WTC11 (cell line): Measurements from ENCODE around the gene RANBP10. TPM values are rescaled to one million over a fixed set of nuclear protein-coding genes. Genes with fewer than 3 reads are reported as not detected.

Experiments used
- ATAC-seq: fragments of 200-7000 bp; cut with Tn5 transposase; 2 replicates; pipeline ENCODE4 v1.10.0; 2021; ENCODE audit warnings: mild to moderate bottlenecking, moderate library complexity
- CTCF ChIA-PET: fragments of 300-600 bp; sonication (Branson Sonifier 250); formaldehyde crosslinking; loops from one replicate; lab custom pipeline; 2021; ENCODE audit warnings: antibody characterized with exemption; lab: Charles Lee
- POLR2A ChIA-PET: fragments of 350-600 bp; sonication (Branson Sonifier 250); formaldehyde crosslinking; loops from one replicate; lab custom pipeline; 2021; ENCODE audit warnings: antibody characterized with exemption; lab: Charles Lee
- DNase-seq: peaks from one replicate; pipeline ENCODE4 v3.0.0; 2021; ENCODE audit warnings: low spot score
- H3K27ac Mint-ChIP-seq: 2 replicates; pipeline ENCODE4 v1.8.0; 2021; ENCODE audit warnings: mixed read lengths
- H3K27me3 Mint-ChIP-seq: 2 replicates; pipeline ENCODE4 v1.8.0; 2021; ENCODE audit warnings: low read depth, mild to moderate bottlenecking, moderate library complexity, mixed read lengths
- H3K36me3 Mint-ChIP-seq: 2 replicates; pipeline ENCODE4 v1.8.0; 2021; ENCODE audit warnings: mixed read lengths
- H3K4me1 Mint-ChIP-seq: 2 replicates; pipeline ENCODE4 v1.8.0; 2022; ENCODE audit warnings: mixed read lengths
- H3K4me3 Mint-ChIP-seq: 2 replicates; pipeline ENCODE4 v1.8.0; 2021; ENCODE audit warnings: mild to moderate bottlenecking, moderate library complexity, mixed read lengths
- H3K9me3 Mint-ChIP-seq: 2 replicates; pipeline ENCODE4 v1.8.0; 2021; ENCODE audit warnings: mixed read lengths
- ELF4 ChIP-seq: sonication (generic); formaldehyde crosslinking; IDR thresholded peaks from 2 replicates; pipeline ENCODE4 v1.8.1; 2022; ENCODE audit warnings: low read depth, mild to moderate bottlenecking, moderate library complexity, missing genetic modification reagents
- EMX1 ChIP-seq: fragments of 250-450 bp; sonication (Bioruptor Pico); IDR thresholded peaks from 2 replicates; pipeline ENCODE4 v1.8.0; 2021; ENCODE audit warnings: mild to moderate bottlenecking
- ETV6 ChIP-seq: sonication (generic); formaldehyde crosslinking; IDR thresholded peaks from 2 replicates; pipeline ENCODE4 v1.8.1; 2022; ENCODE audit warnings: mild to moderate bottlenecking, missing genetic modification reagents
- FOXK1 ChIP-seq: sonication (generic); formaldehyde crosslinking; IDR thresholded peaks from 2 replicates; pipeline ENCODE4 v1.8.0; 2022; ENCODE audit warnings: mild to moderate bottlenecking, moderate library complexity, missing genetic modification reagents
- GTF2I ChIP-seq: fragments of 250-450 bp; sonication (Bioruptor Pico); conservative IDR thresholded peaks from 2 replicates; pipeline ENCODE4 v1.4.0; 2021; ENCODE audit warnings: mild to moderate bottlenecking
- HMGA2 ChIP-seq: fragments of 250-450 bp; sonication (Bioruptor Pico); IDR thresholded peaks from 2 replicates; pipeline ENCODE4 v1.4.0; 2021; ENCODE audit warnings: mild to moderate bottlenecking, moderate library complexity
- JUN ChIP-seq: sonication (generic); formaldehyde crosslinking; IDR thresholded peaks from 2 replicates; pipeline ENCODE4 v1.8.0; 2023; ENCODE audit warnings: mild to moderate bottlenecking, missing genetic modification reagents
- NR3C1 ChIP-seq: sonication (generic); formaldehyde crosslinking; conservative IDR thresholded peaks from 2 replicates; pipeline ENCODE4 v1.8.1; 2023; ENCODE audit warnings: low read depth, mild to moderate bottlenecking, missing genetic modification reagents
- PRRX2 ChIP-seq: fragments of 250-450 bp; sonication (Bioruptor Pico); IDR thresholded peaks from 2 replicates; pipeline ENCODE4 v1.8.0; 2021; ENCODE audit warnings: mild to moderate bottlenecking
- SMAD3 ChIP-seq: sonication (generic); formaldehyde crosslinking; IDR thresholded peaks from 2 replicates; pipeline ENCODE4 v1.8.0; 2022; ENCODE audit warnings: missing genetic modification reagents, mild to moderate bottlenecking, borderline replicate concordance
- TEAD1 ChIP-seq: sonication (generic); formaldehyde crosslinking; IDR thresholded peaks from 2 replicates; pipeline ENCODE4 v1.8.0; 2022; ENCODE audit warnings: mild to moderate bottlenecking, missing genetic modification reagents
- total RNA-seq: library from RNA; stranded (reverse); gene quantifications from 3 replicates; pipeline ENCODE4 v1.2.3, GENCODE V29; 2021
- TF ChIP-seq, protein P1 (sequence below): sonication (generic); formaldehyde crosslinking; conservative IDR thresholded peaks from 2 replicates; pipeline ENCODE4 v1.8.1; 2023; ENCODE audit warnings: mild to moderate bottlenecking, low read depth, missing genetic modification reagents, moderate library complexity
- TF ChIP-seq, protein P2 (sequence below): sonication (generic); formaldehyde crosslinking; IDR thresholded peaks from 2 replicates; pipeline ENCODE4 v1.8.1; 2022; ENCODE audit warnings: missing genetic modification reagents, borderline replicate concordance
- TF ChIP-seq, protein P3 (sequence below): fragments of 250-450 bp; sonication (Bioruptor Pico); IDR thresholded peaks from 2 replicates; pipeline ENCODE4 v1.9.0; 2021; ENCODE audit warnings: moderate library complexity, mild to moderate bottlenecking, inconsistent platforms, borderline replicate concordance
- TF ChIP-seq, protein P4 (sequence below): sonication (generic); formaldehyde crosslinking; IDR thresholded peaks from 2 replicates; pipeline ENCODE4 v1.8.0; 2023; ENCODE audit warnings: missing genetic modification reagents, mild to moderate bottlenecking, borderline replicate concordance
- TF ChIP-seq, protein P5 (sequence below): sonication (generic); formaldehyde crosslinking; IDR thresholded peaks from 2 replicates; pipeline ENCODE4 v1.8.1; 2023; ENCODE audit warnings: mild to moderate bottlenecking, missing genetic modification reagents, borderline replicate concordance
- TF ChIP-seq, protein P6 (sequence below): sonication (generic); formaldehyde crosslinking; conservative IDR thresholded peaks from 2 replicates; pipeline ENCODE4 v1.8.1; 2022; ENCODE audit warnings: mild to moderate bottlenecking, missing genetic modification reagents
- TF ChIP-seq, protein P7 (sequence below): fragments of 250-450 bp; sonication (Bioruptor Pico); IDR thresholded peaks from 2 replicates; pipeline ENCODE4 v1.8.0; 2021; ENCODE audit warnings: mild to moderate bottlenecking

The RANBP10 gene
- total RNA-seq, 1 experiment from 2014 or later, result 14.0 TPM

DNA sequence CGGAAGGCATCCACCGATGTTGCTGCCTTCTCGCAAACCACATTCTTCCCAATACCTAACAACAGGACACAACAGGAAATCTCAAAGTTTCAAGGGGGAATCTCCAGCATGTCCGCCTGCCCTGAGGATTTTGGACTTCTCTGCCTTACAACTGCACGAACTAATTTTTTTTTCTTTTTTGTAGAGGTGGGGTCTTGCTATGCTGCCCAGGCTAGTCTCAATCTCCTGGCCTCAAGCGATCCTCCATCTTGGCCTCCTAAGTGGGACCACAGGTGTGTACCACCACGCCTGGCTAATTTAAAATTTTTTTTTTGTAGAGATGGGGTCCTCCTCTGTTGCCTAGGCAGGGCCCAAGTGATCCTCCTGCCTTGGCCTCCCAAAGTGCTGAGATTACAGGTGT lies 130.4 kb downstream of the RANBP10 start:
- TF ChIP-seq ETV6 (CRISPR knock-in tag) (no peak), HMGA2 (CRISPR knock-in tag) (no peak), TEAD1 (no peak), GTF2I (CRISPR knock-in tag) (no peak), EMX1 (CRISPR knock-in tag) (no peak), FOXK1 (CRISPR knock-in tag) (no peak), JUN (CRISPR knock-in tag) (no peak), SMAD3 (CRISPR knock-in tag) (no peak), ELF4 (CRISPR knock-in tag) (no peak), NR3C1 (no peak), PRRX2 (CRISPR knock-in tag) (no peak)
- TF ChIP-seq, protein P1, sequence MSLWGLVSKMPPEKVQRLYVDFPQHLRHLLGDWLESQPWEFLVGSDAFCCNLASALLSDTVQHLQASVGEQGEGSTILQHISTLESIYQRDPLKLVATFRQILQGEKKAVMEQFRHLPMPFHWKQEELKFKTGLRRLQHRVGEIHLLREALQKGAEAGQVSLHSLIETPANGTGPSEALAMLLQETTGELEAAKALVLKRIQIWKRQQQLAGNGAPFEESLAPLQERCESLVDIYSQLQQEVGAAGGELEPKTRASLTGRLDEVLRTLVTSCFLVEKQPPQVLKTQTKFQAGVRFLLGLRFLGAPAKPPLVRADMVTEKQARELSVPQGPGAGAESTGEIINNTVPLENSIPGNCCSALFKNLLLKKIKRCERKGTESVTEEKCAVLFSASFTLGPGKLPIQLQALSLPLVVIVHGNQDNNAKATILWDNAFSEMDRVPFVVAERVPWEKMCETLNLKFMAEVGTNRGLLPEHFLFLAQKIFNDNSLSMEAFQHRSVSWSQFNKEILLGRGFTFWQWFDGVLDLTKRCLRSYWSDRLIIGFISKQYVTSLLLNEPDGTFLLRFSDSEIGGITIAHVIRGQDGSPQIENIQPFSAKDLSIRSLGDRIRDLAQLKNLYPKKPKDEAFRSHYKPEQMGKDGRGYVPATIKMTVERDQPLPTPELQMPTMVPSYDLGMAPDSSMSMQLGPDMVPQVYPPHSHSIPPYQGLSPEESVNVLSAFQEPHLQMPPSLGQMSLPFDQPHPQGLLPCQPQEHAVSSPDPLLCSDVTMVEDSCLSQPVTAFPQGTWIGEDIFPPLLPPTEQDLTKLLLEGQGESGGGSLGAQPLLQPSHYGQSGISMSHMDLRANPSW (CRISPR knock-in tag), result no peak
- TF ChIP-seq, protein P2, sequence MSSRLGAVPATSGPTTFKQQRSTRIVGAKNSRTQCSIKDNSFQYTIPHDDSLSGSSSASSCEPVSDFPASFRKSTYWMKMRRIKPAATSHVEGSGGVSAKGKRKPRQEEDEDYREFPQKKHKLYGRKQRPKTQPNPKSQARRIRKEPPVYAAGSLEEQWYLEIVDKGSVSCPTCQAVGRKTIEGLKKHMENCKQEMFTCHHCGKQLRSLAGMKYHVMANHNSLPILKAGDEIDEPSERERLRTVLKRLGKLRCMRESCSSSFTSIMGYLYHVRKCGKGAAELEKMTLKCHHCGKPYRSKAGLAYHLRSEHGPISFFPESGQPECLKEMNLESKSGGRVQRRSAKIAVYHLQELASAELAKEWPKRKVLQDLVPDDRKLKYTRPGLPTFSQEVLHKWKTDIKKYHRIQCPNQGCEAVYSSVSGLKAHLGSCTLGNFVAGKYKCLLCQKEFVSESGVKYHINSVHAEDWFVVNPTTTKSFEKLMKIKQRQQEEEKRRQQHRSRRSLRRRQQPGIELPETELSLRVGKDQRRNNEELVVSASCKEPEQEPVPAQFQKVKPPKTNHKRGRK (CRISPR knock-in tag), result no peak
- TF ChIP-seq, protein P3, sequence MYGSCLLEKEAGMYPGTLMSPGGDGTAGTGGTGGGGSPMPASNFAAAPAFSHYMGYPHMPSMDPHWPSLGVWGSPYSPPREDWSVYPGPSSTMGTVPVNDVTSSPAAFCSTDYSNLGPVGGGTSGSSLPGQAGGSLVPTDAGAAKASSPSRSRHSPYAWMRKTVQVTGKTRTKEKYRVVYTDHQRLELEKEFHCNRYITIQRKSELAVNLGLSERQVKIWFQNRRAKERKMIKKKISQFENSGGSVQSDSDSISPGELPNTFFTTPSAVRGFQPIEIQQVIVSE (CRISPR knock-in tag), result no peak
- TF ChIP-seq, protein P4, sequence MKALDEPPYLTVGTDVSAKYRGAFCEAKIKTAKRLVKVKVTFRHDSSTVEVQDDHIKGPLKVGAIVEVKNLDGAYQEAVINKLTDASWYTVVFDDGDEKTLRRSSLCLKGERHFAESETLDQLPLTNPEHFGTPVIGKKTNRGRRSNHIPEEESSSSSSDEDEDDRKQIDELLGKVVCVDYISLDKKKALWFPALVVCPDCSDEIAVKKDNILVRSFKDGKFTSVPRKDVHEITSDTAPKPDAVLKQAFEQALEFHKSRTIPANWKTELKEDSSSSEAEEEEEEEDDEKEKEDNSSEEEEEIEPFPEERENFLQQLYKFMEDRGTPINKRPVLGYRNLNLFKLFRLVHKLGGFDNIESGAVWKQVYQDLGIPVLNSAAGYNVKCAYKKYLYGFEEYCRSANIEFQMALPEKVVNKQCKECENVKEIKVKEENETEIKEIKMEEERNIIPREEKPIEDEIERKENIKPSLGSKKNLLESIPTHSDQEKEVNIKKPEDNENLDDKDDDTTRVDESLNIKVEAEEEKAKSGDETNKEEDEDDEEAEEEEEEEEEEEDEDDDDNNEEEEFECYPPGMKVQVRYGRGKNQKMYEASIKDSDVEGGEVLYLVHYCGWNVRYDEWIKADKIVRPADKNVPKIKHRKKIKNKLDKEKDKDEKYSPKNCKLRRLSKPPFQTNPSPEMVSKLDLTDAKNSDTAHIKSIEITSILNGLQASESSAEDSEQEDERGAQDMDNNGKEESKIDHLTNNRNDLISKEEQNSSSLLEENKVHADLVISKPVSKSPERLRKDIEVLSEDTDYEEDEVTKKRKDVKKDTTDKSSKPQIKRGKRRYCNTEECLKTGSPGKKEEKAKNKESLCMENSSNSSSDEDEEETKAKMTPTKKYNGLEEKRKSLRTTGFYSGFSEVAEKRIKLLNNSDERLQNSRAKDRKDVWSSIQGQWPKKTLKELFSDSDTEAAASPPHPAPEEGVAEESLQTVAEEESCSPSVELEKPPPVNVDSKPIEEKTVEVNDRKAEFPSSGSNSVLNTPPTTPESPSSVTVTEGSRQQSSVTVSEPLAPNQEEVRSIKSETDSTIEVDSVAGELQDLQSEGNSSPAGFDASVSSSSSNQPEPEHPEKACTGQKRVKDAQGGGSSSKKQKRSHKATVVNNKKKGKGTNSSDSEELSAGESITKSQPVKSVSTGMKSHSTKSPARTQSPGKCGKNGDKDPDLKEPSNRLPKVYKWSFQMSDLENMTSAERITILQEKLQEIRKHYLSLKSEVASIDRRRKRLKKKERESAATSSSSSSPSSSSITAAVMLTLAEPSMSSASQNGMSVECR (CRISPR knock-in tag), result no peak
- TF ChIP-seq, protein P5, sequence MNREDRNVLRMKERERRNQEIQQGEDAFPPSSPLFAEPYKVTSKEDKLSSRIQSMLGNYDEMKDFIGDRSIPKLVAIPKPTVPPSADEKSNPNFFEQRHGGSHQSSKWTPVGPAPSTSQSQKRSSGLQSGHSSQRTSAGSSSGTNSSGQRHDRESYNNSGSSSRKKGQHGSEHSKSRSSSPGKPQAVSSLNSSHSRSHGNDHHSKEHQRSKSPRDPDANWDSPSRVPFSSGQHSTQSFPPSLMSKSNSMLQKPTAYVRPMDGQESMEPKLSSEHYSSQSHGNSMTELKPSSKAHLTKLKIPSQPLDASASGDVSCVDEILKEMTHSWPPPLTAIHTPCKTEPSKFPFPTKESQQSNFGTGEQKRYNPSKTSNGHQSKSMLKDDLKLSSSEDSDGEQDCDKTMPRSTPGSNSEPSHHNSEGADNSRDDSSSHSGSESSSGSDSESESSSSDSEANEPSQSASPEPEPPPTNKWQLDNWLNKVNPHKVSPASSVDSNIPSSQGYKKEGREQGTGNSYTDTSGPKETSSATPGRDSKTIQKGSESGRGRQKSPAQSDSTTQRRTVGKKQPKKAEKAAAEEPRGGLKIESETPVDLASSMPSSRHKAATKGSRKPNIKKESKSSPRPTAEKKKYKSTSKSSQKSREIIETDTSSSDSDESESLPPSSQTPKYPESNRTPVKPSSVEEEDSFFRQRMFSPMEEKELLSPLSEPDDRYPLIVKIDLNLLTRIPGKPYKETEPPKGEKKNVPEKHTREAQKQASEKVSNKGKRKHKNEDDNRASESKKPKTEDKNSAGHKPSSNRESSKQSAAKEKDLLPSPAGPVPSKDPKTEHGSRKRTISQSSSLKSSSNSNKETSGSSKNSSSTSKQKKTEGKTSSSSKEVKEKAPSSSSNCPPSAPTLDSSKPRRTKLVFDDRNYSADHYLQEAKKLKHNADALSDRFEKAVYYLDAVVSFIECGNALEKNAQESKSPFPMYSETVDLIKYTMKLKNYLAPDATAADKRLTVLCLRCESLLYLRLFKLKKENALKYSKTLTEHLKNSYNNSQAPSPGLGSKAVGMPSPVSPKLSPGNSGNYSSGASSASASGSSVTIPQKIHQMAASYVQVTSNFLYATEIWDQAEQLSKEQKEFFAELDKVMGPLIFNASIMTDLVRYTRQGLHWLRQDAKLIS (CRISPR knock-in tag), result no peak
- TF ChIP-seq, protein P6, sequence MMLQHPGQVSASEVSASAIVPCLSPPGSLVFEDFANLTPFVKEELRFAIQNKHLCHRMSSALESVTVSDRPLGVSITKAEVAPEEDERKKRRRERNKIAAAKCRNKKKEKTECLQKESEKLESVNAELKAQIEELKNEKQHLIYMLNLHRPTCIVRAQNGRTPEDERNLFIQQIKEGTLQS (CRISPR knock-in tag), result no peak
- TF ChIP-seq, protein P7, sequence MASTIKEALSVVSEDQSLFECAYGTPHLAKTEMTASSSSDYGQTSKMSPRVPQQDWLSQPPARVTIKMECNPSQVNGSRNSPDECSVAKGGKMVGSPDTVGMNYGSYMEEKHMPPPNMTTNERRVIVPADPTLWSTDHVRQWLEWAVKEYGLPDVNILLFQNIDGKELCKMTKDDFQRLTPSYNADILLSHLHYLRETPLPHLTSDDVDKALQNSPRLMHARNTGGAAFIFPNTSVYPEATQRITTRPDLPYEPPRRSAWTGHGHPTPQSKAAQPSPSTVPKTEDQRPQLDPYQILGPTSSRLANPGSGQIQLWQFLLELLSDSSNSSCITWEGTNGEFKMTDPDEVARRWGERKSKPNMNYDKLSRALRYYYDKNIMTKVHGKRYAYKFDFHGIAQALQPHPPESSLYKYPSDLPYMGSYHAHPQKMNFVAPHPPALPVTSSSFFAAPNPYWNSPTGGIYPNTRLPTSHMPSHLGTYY (CRISPR knock-in tag), result no peak

More for the DNA sequence above, 130.4 kb downstream of the RANBP10 start:
- H3K27ac Mint-ChIP-seq, result no peak overlapping the region
- H3K4me3 Mint-ChIP-seq, result no peak overlapping the region
- H3K36me3 Mint-ChIP-seq, result no peaks in the 10 kb centered on the region
- DNase-seq (no peak), ATAC-seq (no peak)
- CTCF ChIA-PET, result interaction anchor here (1.2 to 1.6 kb wide), 2 partner anchors 13 to 155 kb away, joined by 3 to 5 read pairs; no protein-coding TSS in a partner anchor
- POLR2A ChIA-PET, result interaction anchor here (0.6 kb wide), 1 partner anchor 19 kb away, joined by 4 read pairs; no protein-coding TSS in a partner anchor
- H3K27me3 Mint-ChIP-seq, result no peaks in the 10 kb centered on the region
- H3K4me1 Mint-ChIP-seq, result no peaks in the 10 kb centered on the region; the same call in 1 of the 2 replicates
- no peaks in the 10 kb centered on the region for H3K9me3 Mint-ChIP-seq
